B cell (primary cell): Measurements from ENCODE around the gene ATG4B. TPM values are rescaled to one million over a fixed set of nuclear protein-coding genes. Genes with fewer than 3 reads are reported as not detected.

Experiments used
- ATAC-seq: fragments of 200-7000 bp; cut with Tn5 transposase; one replicate; pipeline ENCODE4 v1.10.0; 2021; ENCODE audit warnings: low read depth, mild to moderate bottlenecking, moderate number of reproducible peaks, moderate library complexity
- CTCF ChIA-PET: fragments of 350-600 bp; sonication (Branson Sonifier 250); formaldehyde crosslinking; loops from one replicate; lab custom pipeline; 2021; ENCODE audit warnings: antibody characterized with exemption, inconsistent platforms; lab: Charles Lee
- POLR2A ChIA-PET: fragments of 350-600 bp; sonication (Branson Sonifier 250); formaldehyde crosslinking; loops from one replicate; lab custom pipeline; 2021; ENCODE audit warnings: antibody characterized with exemption; lab: Charles Lee
- DNase-seq: peaks from one replicate; pipeline ENCODE4 v3.0.0; 2013
- H2AFZ ChIP-seq: 2 replicates; pipeline ENCODE4 v1.6.1; 2012; ENCODE audit warnings: mild to moderate bottlenecking, low read depth, low read length; ENCODE audit not compliant: insufficient read depth, poor library complexity, severe bottlenecking
- H3K27ac ChIP-seq, 2 donors: 1 replicate in 1 of 2; 2 replicates in 1 of 2; pipeline ENCODE4 v1.5.1; 2012 to 2013; ENCODE audit warnings: low read length in 2 of 2, mild to moderate bottlenecking in 2 of 2, moderate library complexity in 1 of 2
- H3K27me3 ChIP-seq, 4 experiments: fragments of 200-600 bp in 1 of 4; sonication (generic) in 1 of 4; replicated peaks in 1 of 4; 1 replicate in 2 of 4; 2 replicates in 2 of 4; pipeline versions ENCODE4 v1.6.1 to v1.7.0; 2013 to 2016; ENCODE audit warnings: low read length in 3 of 4, mild to moderate bottlenecking in 2 of 4, mixed read lengths in 1 of 4, moderate library complexity in 1 of 4; ENCODE audit not compliant: insufficient read depth in 4 of 4, control insufficient read depth in 3 of 4; ENCODE audit errors: control extremely low read depth in 1 of 4
- H3K36me3 ChIP-seq, 2 experiments: replicated peaks in 1 of 2; 1 replicate in 1 of 2; 2 replicates in 1 of 2; pipeline versions ENCODE4 v1.6.1 to v1.7.1; 2013; ENCODE audit warnings: low read length in 1 of 2; ENCODE audit not compliant: insufficient read depth in 2 of 2, control insufficient read depth in 1 of 2; ENCODE audit errors: control extremely low read depth in 1 of 2, extremely low read depth in 1 of 2
- H3K4me1 ChIP-seq, 2 donors: fragments of 200-600 bp in 1 of 2; sonication (generic) in 1 of 2; 1 replicate in 1 of 2; 2 replicates in 1 of 2; pipeline versions ENCODE4 v1.5.1 to v1.6.1; 2013 to 2017; ENCODE audit warnings: low read length in 2 of 2; ENCODE audit not compliant: control insufficient read depth in 2 of 2, insufficient read depth in 2 of 2
- H3K4me2 ChIP-seq: replicated peaks from 2 replicates; pipeline ENCODE3; 2012; ENCODE audit warnings: mild to moderate bottlenecking, low read depth, low read length; ENCODE audit not compliant: poor library complexity, severe bottlenecking
- H3K4me3 ChIP-seq, 5 experiments: fragments of 200-600 bp in 1 of 5; sonication (generic) in 1 of 5; 1 replicate in 3 of 5; 2 replicates in 2 of 5; pipeline versions ENCODE4 v1.5.1 to v1.7.0; 2011 to 2016; ENCODE audit warnings: low read length in 4 of 5, mild to moderate bottlenecking in 4 of 5, low read depth in 2 of 5, control low read depth in 1 of 5, moderate library complexity in 1 of 5; ENCODE audit not compliant: insufficient read depth in 1 of 5; ENCODE audit errors: control extremely low read depth in 1 of 5, extremely low read depth in 1 of 5
- H3K79me2 ChIP-seq: fragments of 200-600 bp; sonication (generic); one replicate; pipeline ENCODE4 v1.6.0; 2016; ENCODE audit warnings: low read length; ENCODE audit not compliant: control insufficient read depth, insufficient read depth
- H3K9ac ChIP-seq: fragments of 200-600 bp; sonication (generic); 2 replicates; pipeline ENCODE4 v1.6.1; 2017; ENCODE audit warnings: mild to moderate bottlenecking, low read length, moderate library complexity
- H3K9me3 ChIP-seq, 3 donors: one replicate each; pipeline versions ENCODE4 v1.6.1 to v1.7.1; 2013; ENCODE audit warnings: low read length in 2 of 3; ENCODE audit not compliant: control insufficient read depth in 2 of 3, insufficient read depth in 1 of 3; ENCODE audit errors: control extremely low read depth in 1 of 3
- H4K20me1 ChIP-seq: 2 replicates; pipeline ENCODE4 v1.6.0; 2012; ENCODE audit warnings: mild to moderate bottlenecking, low read length; ENCODE audit not compliant: insufficient read depth, control insufficient read depth, poor library complexity, severe bottlenecking
- H3K27ac Mint-ChIP-seq: one replicate; pipeline ENCODE4 v1.8.0; 2021; ENCODE audit warnings: mixed read lengths
- H3K27me3 Mint-ChIP-seq: one replicate; pipeline ENCODE4 v1.8.0; 2021; ENCODE audit warnings: mixed read lengths
- H3K4me1 Mint-ChIP-seq: one replicate; pipeline ENCODE4 v1.8.0; 2021; ENCODE audit warnings: mixed read lengths
- H3K4me3 Mint-ChIP-seq: one replicate; pipeline ENCODE4 v1.8.0; 2021; ENCODE audit warnings: mixed read lengths
- H3K9me3 Mint-ChIP-seq: one replicate; pipeline ENCODE4 v1.8.0; 2022; ENCODE audit warnings: mixed read lengths; ENCODE audit not compliant: insufficient read depth
- EZH2 ChIP-seq: IDR thresholded peaks from 2 replicates; pipeline ENCODE4 v1.6.1; 2012; ENCODE audit warnings: borderline replicate concordance, low read depth, mild to moderate bottlenecking, moderate library complexity, low read length; ENCODE audit not compliant: insufficient read depth, poor library complexity, severe bottlenecking
- WGBS: methylation state at CpG from one replicate; pipeline ENCODE4 v1.1.5; 2013; ENCODE audit warnings: missing lambda C conversion rate; ENCODE audit not compliant: insufficient coverage; 5-methylcytosine and 5-hydroxymethylcytosine counted together
- intact Hi-C: fragments of 100-400 bp; cut with micrococcal nuclease; formaldehyde crosslinking; loops from one replicate; pipeline ENCODE4 v1.10.0; 2022
- polyA plus RNA-seq: library from polyadenylated mRNA; depleted of rRNA; stranded (reverse); fragments of >200 nt; gene quantifications from 2 replicates; pipeline ENCODE4 v1.2.3, GENCODE V29; 2012
- total RNA-seq, 2 donors: library from RNA; stranded (reverse); fragments of 120-200 nt in 1 of 2; gene quantifications; 1 replicate in 1 of 2; 2 replicates in 1 of 2; pipeline versions ENCODE4 v1.2.3 to v1.2.4, GENCODE V29; 2013 to 2022
- TF ChIP-seq, protein P1 (sequence below): fragments of 200-600 bp; IDR thresholded peaks from one replicate; pipeline ENCODE4 v1.8.0; 2022; ENCODE audit warnings: antibody characterized with exemption, mild to moderate bottlenecking

Gene ATG4B
- total and polyA plus RNA-seq, 2 donors (not counting 1 experiment from before 2014, with no cell fraction given) = 130 TPM

DNA sequence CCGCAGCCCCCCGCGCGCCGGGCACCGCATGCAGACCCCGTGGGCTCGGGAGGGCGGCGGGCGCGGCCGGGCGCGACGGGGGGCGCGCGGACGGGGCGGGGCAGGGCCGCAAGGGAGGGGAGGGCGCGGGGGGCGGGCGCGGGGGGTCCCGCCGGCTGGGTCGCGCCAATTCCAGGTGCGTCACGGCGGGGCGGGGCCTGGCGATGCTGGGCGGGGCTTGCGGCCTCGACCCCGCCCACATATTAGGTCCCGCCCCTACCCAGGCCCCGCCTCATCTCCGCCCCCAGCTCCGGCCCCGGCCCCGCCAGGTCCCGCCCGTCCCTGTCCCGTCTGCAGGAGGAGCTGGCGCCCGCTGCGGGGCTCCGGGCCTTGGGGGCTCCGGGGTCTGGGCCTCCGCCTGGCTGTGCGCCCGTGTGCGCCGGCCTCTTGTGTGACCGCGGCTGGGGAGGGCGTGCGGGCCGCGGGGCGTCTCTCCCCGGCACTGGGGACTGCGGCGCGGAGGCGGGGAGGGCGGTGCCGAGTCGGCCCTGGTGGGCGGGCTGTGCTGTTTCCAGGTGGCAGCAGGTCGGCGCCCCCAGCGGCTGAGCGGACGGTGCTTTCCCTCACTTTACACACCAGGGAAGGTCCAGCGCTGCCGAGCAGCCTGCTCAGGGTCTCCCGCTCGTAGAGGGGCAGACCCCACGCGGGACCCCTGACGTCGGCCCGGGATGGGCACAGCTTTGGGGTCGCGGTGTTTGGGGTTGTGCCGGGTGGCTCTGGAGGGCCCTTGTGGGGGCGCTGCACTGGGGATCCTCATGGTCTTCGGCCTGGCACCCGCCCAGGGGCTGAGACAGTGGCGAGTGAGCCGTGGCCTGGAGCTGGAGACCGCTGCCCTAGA lies 64.9 kb downstream of the ATG4B start:
- H3K9me3 ChIP-seq = peaks cover 0 to 16% (median 4%) of the 10 kb centered on the region in 3 donors
- H3K27me3 Mint-ChIP-seq = no peaks in the 10 kb centered on the region
- WGBS = under 1% methylated on average over 92 of the region's 98 CpGs
- peak overlapping the region; percentile 84 for H3K9ac ChIP-seq
- ChIA-PET CTCF (interaction anchor here (0.6 to 3.7 kb wide), 12 partner anchors 10 to 387 kb away, joined by 3 to 41 read pairs (median 4); partner anchors contain the start of genes ATG4B, D2HGDH, DTYMK and HDLBP), POLR2A (interaction anchor here (0.6 to 3.5 kb wide), 8 partner anchors 14 to 551 kb away, joined by 3 to 30 read pairs (median 8); partner anchors contain the start of genes ATG4B, D2HGDH, DTYMK and THAP4)
- peaks cover 14 to 21% of the 10 kb centered on the region in 2 donors for H3K4me1 ChIP-seq
- DNase-seq (peak; percentile 96), ATAC-seq (peak; percentile 75)
- no peak for TF ChIP-seq EZH2
- TF ChIP-seq, protein P1, sequence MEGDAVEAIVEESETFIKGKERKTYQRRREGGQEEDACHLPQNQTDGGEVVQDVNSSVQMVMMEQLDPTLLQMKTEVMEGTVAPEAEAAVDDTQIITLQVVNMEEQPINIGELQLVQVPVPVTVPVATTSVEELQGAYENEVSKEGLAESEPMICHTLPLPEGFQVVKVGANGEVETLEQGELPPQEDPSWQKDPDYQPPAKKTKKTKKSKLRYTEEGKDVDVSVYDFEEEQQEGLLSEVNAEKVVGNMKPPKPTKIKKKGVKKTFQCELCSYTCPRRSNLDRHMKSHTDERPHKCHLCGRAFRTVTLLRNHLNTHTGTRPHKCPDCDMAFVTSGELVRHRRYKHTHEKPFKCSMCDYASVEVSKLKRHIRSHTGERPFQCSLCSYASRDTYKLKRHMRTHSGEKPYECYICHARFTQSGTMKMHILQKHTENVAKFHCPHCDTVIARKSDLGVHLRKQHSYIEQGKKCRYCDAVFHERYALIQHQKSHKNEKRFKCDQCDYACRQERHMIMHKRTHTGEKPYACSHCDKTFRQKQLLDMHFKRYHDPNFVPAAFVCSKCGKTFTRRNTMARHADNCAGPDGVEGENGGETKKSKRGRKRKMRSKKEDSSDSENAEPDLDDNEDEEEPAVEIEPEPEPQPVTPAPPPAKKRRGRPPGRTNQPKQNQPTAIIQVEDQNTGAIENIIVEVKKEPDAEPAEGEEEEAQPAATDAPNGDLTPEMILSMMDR = peak; percentile 74
- H3K79me2 ChIP-seq = peaks cover 33% of the 10 kb centered on the region
- no peaks in the 10 kb centered on the region for H3K9me3 Mint-ChIP-seq
- no peaks in the 10 kb centered on the region for H3K27me3 ChIP-seq
- peak overlapping the region; percentile 82 for H2AFZ ChIP-seq
- peaks cover 0 to 14% of the 10 kb centered on the region in 2 experiments for H3K36me3 ChIP-seq
- peaks cover 20% of the 10 kb centered on the region for H3K4me1 Mint-ChIP-seq
- peak overlapping the region; percentile 15 to 80 (median 74) for H3K4me3 ChIP-seq
- H3K4me3 Mint-ChIP-seq = peak overlapping the region; percentile 83
- H3K4me2 ChIP-seq = peak overlapping the region; percentile 99
- H3K27ac ChIP-seq = peak overlapping the region; percentile 65 to 89
- H4K20me1 ChIP-seq = peaks cover 18% of the 10 kb centered on the region
- intact Hi-C loops = loop anchor here (1.0 to 5.0 kb wide), 2 partner anchors 32 to 870 kb away; partner anchors contain the start of gene D2HGDH
- peak overlapping the region; percentile 86 for H3K27ac Mint-ChIP-seq
